Endodermal cell (in vitro differentiated cells): ENCODE results near the gene PAF1. TPM values are rescaled to one million over a fixed set of nuclear protein-coding genes. Genes with fewer than 3 reads are reported as not detected.
A peak's percentile ranks its signal among the peaks of the same experiment; 100 is the strongest.

Experiments
- DNase-seq: peaks from one replicate; pipeline ENCODE4 v3.0.0-alpha.2; 2017
- H3K27ac ChIP-seq: 2 replicates; pipeline ENCODE4 v1.5.1; 2013; ENCODE audit warnings: mild to moderate bottlenecking, low read depth, low read length, moderate library complexity
- H3K27me3 ChIP-seq: 2 replicates; pipeline ENCODE4 v1.6.1; 2013; ENCODE audit warnings: mild to moderate bottlenecking, low read length, moderate library complexity; ENCODE audit not compliant: insufficient read depth, control insufficient read depth, poor library complexity, severe bottlenecking
- H3K36me3 ChIP-seq: 2 replicates; pipeline ENCODE4 v1.7.0; 2013; ENCODE audit warnings: mild to moderate bottlenecking, low read length, moderate library complexity; ENCODE audit not compliant: control insufficient read depth, insufficient read depth
- H3K4me1 ChIP-seq: one replicate; pipeline ENCODE4 v1.7.0; 2013; ENCODE audit warnings: low read length; ENCODE audit not compliant: control insufficient read depth, insufficient read depth
- H3K4me3 ChIP-seq: 2 replicates; pipeline ENCODE4 v1.5.1; 2013; ENCODE audit warnings: mild to moderate bottlenecking, low read length, moderate library complexity
- H3K9ac ChIP-seq: 2 replicates; pipeline ENCODE4 v1.6.1; 2013; ENCODE audit warnings: mild to moderate bottlenecking, low read length, moderate library complexity; ENCODE audit not compliant: poor library complexity, severe bottlenecking; ENCODE audit errors: extremely low read depth
- H3K9me3 ChIP-seq: 2 replicates; pipeline ENCODE4 v1.6.1; 2013; ENCODE audit warnings: mild to moderate bottlenecking, low read length, moderate library complexity; ENCODE audit not compliant: control insufficient read depth
- H3K27ac Mint-ChIP-seq: 2 replicates; pipeline ENCODE4 v1.8.0; 2020; ENCODE audit warnings: mixed read lengths
- H3K27me3 Mint-ChIP-seq: 2 replicates; pipeline ENCODE4 v1.8.0; 2021; ENCODE audit warnings: mild to moderate bottlenecking, mixed read lengths; ENCODE audit not compliant: insufficient read depth
- H3K36me3 Mint-ChIP-seq: 2 replicates; pipeline ENCODE4 v1.8.0; 2020; ENCODE audit warnings: low read depth, mixed read lengths
- H3K4me1 Mint-ChIP-seq: 2 replicates; pipeline ENCODE4 v1.8.0; 2020; ENCODE audit warnings: mixed read lengths
- H3K4me3 Mint-ChIP-seq: 2 replicates; pipeline ENCODE4 v1.8.0; 2020; ENCODE audit warnings: mild to moderate bottlenecking, moderate library complexity, mixed read lengths
- H3K9me3 Mint-ChIP-seq: 2 replicates; pipeline ENCODE4 v1.8.0; 2020; ENCODE audit warnings: mild to moderate bottlenecking, mixed read lengths
- CTCF ChIP-seq: fragments of 200-600 bp; sonication (generic); conservative IDR thresholded peaks from 2 replicates; pipeline ENCODE4 v1.5.0; 2021; ENCODE audit warnings: antibody characterized with exemption, mild to moderate bottlenecking
- WGBS, 2 experiments: methylation state at CpG; one replicate each; pipeline versions ENCODE4 v1.1.5 to v1.1.7; 2013; ENCODE audit warnings: missing lambda C conversion rate in 2 of 2, mixed read lengths in 1 of 2; ENCODE audit not compliant: insufficient coverage in 1 of 2, insufficient read length in 1 of 2; 5-methylcytosine and 5-hydroxymethylcytosine counted together
- total RNA-seq, 2 donors: library from RNA; stranded (reverse); fragmentation: NEBNext Ultra II Directional in 1 of 2; extraction: Animal tissue kit (Norgen Biotek cat#: 25700) in 1 of 2; gene quantifications; 2 replicates in 1 of 2; 3 replicates in 1 of 2; pipeline ENCODE4 v1.2.1, GENCODE V29; 2021

Gene PAF1
- total RNA-seq, 2 donors from 2014 or later: 28.4 to 28.8 TPM

GRCh38 chr19:39385629-39386411 is 5.1 kb downstream of the PAF1 start:
- no peak overlapping the region for H3K4me3 Mint-ChIP-seq
- no peak for TF ChIP-seq CTCF
- peaks cover 7% of the 10 kb centered on the region for H3K4me1 ChIP-seq
- H3K36me3 Mint-ChIP-seq: peaks cover 76% of the 10 kb centered on the region
- no peaks in the 10 kb centered on the region for H3K27me3 ChIP-seq
- peak overlapping the region; percentile 62 for H3K27ac Mint-ChIP-seq
- no peaks in the 10 kb centered on the region for H3K27me3 Mint-ChIP-seq
- WGBS, 2 experiments: 92 to 94% methylated on average over 13 to 20 of the region's 20 CpGs
- H3K9ac ChIP-seq: no peak overlapping the region
- no peak for DNase-seq
- peaks cover 83% of the 10 kb centered on the region for H3K36me3 ChIP-seq
- H3K9me3 ChIP-seq: no peaks in the 10 kb centered on the region
- peaks cover 9% of the 10 kb centered on the region for H3K4me1 Mint-ChIP-seq
- H3K27ac ChIP-seq: no peak overlapping the region
- H3K9me3 Mint-ChIP-seq: no peaks in the 10 kb centered on the region
- no peak overlapping the region for H3K4me3 ChIP-seq

GRCh38 chr19:39384839-39385568 is 5.9 kb downstream of the PAF1 start:
- H3K4me3 ChIP-seq: no peak overlapping the region
- H3K4me1 ChIP-seq: peaks cover 6% of the 10 kb centered on the region
- DNase-seq: no peak
- Mint-ChIP-seq H3K36me3 (peaks cover 81% of the 10 kb centered on the region), H3K27ac (peak overlapping the region; percentile 62), H3K4me1 (peaks cover 5% of the 10 kb centered on the region), H3K4me3 (no peak overlapping the region), H3K27me3 (no peaks in the 10 kb centered on the region), H3K9me3 (no peaks in the 10 kb centered on the region)
- peaks cover 89% of the 10 kb centered on the region for H3K36me3 ChIP-seq
- H3K9ac ChIP-seq: no peak overlapping the region
- no peak overlapping the region for H3K27ac ChIP-seq
- WGBS, 2 experiments: 81 to 84% methylated on average over 4 to 9 of the region's 9 CpGs
- no peak for TF ChIP-seq CTCF
- H3K9me3 ChIP-seq: no peaks in the 10 kb centered on the region
- H3K27me3 ChIP-seq: no peaks in the 10 kb centered on the region

GRCh38 chr19:39382991-39383828 is 7.7 kb downstream of the PAF1 start:
- no peak overlapping the region for H3K4me3 Mint-ChIP-seq
- TF ChIP-seq CTCF: no peak
- peaks cover 82% of the 10 kb centered on the region for H3K36me3 Mint-ChIP-seq

More at GRCh38 chr19:39382991-39383828, 7.7 kb downstream of the PAF1 start:
- WGBS, 2 experiments: 94 to 95% methylated on average over 7 to 18 of the region's 18 CpGs
- Histone ChIP-seq H3K4me1 (no peaks in the 10 kb centered on the region), H3K9me3 (no peaks in the 10 kb centered on the region), H3K27me3 (no peaks in the 10 kb centered on the region), H3K4me3 (no peak overlapping the region), H3K27ac (no peak overlapping the region), H3K36me3 (peaks cover 89% of the 10 kb centered on the region), H3K9ac (no peak overlapping the region)
- Mint-ChIP-seq H3K27ac (peak overlapping the region; percentile 58), H3K9me3 (no peaks in the 10 kb centered on the region), H3K4me1 (peaks cover 4% of the 10 kb centered on the region), H3K27me3 (no peaks in the 10 kb centered on the region)
- no peak for DNase-seq
